NCI-H748 treated with DMSO at 0.1 percent for 48 hours (cell line): ENCODE measurements around the gene COX7A2.

ENCODE experiments used
- DNase-seq: peaks from one replicate; lab custom pipeline; 2025; lab: John Stamatoyannopoulos, UW

The COX7A2 gene

GRCh38 chr6:75243333-75244062 lies at the start of gene COX7A2:
Gene COX7A2, minus strand, starts transcription at chr6:75243801. Its CDS starts 67 bp downstream, at chr6:75243734.
- peak; percentile 97 for DNase-seq

- no peak for DNase-seq
Measured at GRCh38 chr6:75292555-75292954, 49.0 kb upstream of the COX7A2 start.

- no peak for DNase-seq
Measured at GRCh38 chr6:75291744-75292143, 48.1 kb upstream of the COX7A2 start.

- DNase-seq, result no peak
Measured at GRCh38 chr6:75291331-75291730, 47.7 kb upstream of the COX7A2 start.

GRCh38 chr6:75290136-75290945 lies 46.7 kb upstream of the COX7A2 start:
- DNase-seq, result no peak

- DNase-seq, result no peak
Measured at GRCh38 chr6:75288023-75288422, 44.4 kb upstream of the COX7A2 start.

- DNase-seq, result no peak
Measured at GRCh38 chr6:75287424-75287823, 43.8 kb upstream of the COX7A2 start.

GRCh38 chr6:75286955-75287354 lies 43.4 kb upstream of the COX7A2 start:
- no peak for DNase-seq

- DNase-seq, result peak; percentile 62
Measured at GRCh38 chr6:75285283-75285639, 41.7 kb upstream of the COX7A2 start.

GRCh38 chr6:75284632-75285282 lies 41.2 kb upstream of the COX7A2 start, which contains the start of gene TMEM30A:
Gene TMEM30A, minus strand, starts transcription at chr6:75284792. Its CDS starts 154 bp downstream, at chr6:75284638.
- peak; percentile 98 for DNase-seq

GRCh38 chr6:75283907-75284631 lies 40.5 kb upstream of the COX7A2 start:
- no peak for DNase-seq

GRCh38 chr6:75282706-75283105 lies 39.1 kb upstream of the COX7A2 start:
- no peak for DNase-seq

- no peak for DNase-seq
Measured at GRCh38 chr6:75281653-75282052, 38.1 kb upstream of the COX7A2 start.

GRCh38 chr6:75280131-75280855 lies 36.7 kb upstream of the COX7A2 start:
- no peak for DNase-seq

- no peak for DNase-seq
Measured at GRCh38 chr6:75279418-75279817, 35.8 kb upstream of the COX7A2 start.

- no peak for DNase-seq
Measured at GRCh38 chr6:75278474-75279077, 35.0 kb upstream of the COX7A2 start.

GRCh38 chr6:75275067-75275466 lies 31.5 kb upstream of the COX7A2 start:
- DNase-seq, result no peak

GRCh38 chr6:75273009-75273408 lies 29.4 kb upstream of the COX7A2 start:
- no peak for DNase-seq

GRCh38 chr6:75272145-75272840 lies 28.7 kb upstream of the COX7A2 start:
- DNase-seq, result no peak

- DNase-seq, result no peak
Measured at GRCh38 chr6:75268988-75269354, 25.4 kb upstream of the COX7A2 start.
